Measurements from ENCODE around the gene ZNRF1. TPM values are rescaled to one million over a fixed set of nuclear protein-coding genes. Genes with fewer than 3 reads are reported as not detected.
A peak's percentile ranks its signal among the peaks of the same experiment; 100 is the strongest.

ZNRF1 gene
- total RNA-seq, 2 donors from 2014 or later: 15.3 to 19.8 TPM

DNA sequence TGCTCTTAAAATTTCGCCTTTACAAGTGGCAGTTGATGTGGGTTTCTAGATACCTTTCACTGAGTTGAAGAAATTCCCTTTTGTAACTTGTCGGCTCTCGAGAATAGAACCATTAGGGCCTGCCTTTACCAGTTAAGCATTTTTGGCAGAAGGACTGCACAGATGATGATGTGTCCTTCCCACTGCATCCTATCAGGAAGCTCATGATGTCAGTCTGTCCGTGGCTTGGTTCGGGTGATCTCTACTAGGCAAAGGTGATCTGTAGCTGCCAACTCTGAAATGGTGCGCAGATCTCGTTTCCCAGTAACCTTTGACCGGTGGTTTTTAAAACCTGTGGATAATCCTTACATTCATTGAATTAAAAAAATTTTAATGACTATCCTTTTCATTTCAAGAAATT is 49.7 kb downstream of the ZNRF1 start:
- H3K4me3 ChIP-seq: no peak overlapping the region
- no peak for DNase-seq (ENCODE audit: low spot score)
- H3K27me3 ChIP-seq: no peaks in the 10 kb centered on the region
- no peaks in the 10 kb centered on the region for H3K36me3 ChIP-seq
- H3K4me1 ChIP-seq: peaks cover 0 to 52% of the 10 kb centered on the region in 2 donors
- no peak for TF ChIP-seq CTCF (IDR thresholded peaks at IDR 0.05)
- H3K9me3 ChIP-seq: no peaks in the 10 kb centered on the region
- peak overlapping the region; percentile 38 to 42 for H3K27ac ChIP-seq

DNA sequence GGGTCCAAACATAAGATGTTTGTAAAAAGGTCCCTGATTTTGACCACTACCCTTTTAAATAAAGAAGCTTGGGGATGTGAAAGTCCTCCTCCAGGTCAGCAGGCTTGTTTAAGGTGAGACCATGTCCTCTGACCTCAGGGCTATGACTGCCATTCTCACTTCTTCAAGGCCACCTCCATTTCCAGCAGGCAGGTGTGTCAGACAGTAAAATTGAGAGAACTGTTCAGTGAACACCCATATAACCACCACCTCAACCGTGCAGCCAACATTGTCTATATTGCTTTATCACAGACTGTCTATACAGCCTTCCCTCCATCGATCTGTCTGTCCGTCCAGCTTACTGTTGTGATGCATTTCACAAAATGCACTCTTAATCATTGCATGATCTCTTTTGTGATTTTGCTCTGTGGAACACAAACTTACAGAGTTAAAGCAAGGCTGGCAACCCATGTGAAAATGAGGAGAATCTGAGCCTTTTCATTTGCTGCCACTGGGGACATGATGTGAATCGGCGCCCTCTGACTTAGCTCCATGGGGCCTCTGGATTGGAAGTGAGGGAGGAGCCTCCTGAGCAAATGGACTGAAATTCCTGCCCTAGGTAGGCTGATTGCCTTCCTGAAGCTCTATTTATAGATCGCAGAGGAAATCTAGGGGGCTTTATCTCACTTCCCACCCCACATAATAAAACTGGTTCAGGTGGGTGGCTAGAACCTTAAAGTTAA is 53.8 kb downstream of the ZNRF1 start:
- no peak for DNase-seq (ENCODE audit: low spot score)
- Histone ChIP-seq H3K27me3 (no peaks in the 10 kb centered on the region), H3K9me3 (no peaks in the 10 kb centered on the region), H3K27ac (no peak overlapping the region), H3K36me3 (no peaks in the 10 kb centered on the region), H3K4me3 (no peak overlapping the region), H3K4me1 (peaks cover 0 to 38% of the 10 kb centered on the region in 2 donors)
- no peak for TF ChIP-seq CTCF (IDR thresholded peaks at IDR 0.05)

GRCh38 chr16:75053791-75054555 is 55.1 kb downstream of the ZNRF1 start:
- Histone ChIP-seq H3K9me3 (no peaks in the 10 kb centered on the region), H3K4me1 (peaks cover 0 to 25% of the 10 kb centered on the region in 2 donors), H3K36me3 (no peaks in the 10 kb centered on the region), H3K4me3 (no peak overlapping the region), H3K27me3 (no peaks in the 10 kb centered on the region), H3K27ac (peak overlapping the region; percentile 29 to 49)
- TF ChIP-seq CTCF (IDR thresholded peaks at IDR 0.05): no peak
- DNase-seq (ENCODE audit: low spot score): peak; percentile 68

DNA sequence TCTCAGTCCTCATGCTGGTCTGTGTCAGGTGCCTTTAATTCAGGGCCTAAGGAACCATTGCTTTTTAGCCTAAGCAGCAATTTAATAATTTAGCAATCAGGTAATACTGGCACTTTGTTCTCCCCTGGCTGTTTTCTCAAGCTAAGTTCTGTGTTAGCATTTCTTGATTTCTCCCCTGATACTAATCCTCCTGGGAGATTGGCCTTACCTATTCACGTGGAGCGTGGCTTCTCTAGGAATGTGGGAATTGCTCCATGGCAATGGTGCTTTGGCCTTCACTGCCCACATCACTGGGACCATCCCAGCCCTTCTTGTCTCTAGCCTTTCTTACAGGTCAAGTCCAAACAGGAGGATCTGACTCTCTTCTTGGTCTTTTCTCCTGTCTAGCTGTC is 55.7 kb downstream of the ZNRF1 start:
- Histone ChIP-seq H3K27me3 (no peaks in the 10 kb centered on the region), H3K36me3 (no peaks in the 10 kb centered on the region), H3K9me3 (no peaks in the 10 kb centered on the region), H3K4me1 (peaks cover 0 to 25% of the 10 kb centered on the region in 2 donors), H3K27ac (peak overlapping the region; percentile 29 to 49), H3K4me3 (no peak overlapping the region)
- DNase-seq (ENCODE audit: low spot score): no peak
- no peak for TF ChIP-seq CTCF (IDR thresholded peaks at IDR 0.05)

DNA sequence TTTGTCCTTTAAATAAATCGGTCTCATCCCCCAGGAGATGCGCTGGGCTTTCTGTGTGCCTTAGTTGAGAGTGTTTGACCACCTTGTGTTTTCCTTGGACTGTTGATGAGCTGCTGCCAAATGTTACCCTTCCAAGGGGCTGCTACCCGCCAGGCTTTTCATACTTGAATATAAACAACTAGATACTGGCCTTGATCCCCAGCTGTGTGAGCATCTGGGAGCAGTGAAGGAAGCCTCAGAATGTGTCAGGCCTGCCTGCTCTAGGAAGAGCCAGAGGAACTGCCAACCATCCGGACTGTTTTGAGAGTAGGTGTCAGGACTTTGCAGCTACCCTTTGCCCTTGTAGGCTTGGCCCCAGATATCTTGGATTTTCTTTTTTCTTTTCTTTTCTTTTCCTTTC is 60.0 kb downstream of the ZNRF1 start:
- H3K36me3 ChIP-seq: no peaks in the 10 kb centered on the region
- peaks cover 0 to 36% of the 10 kb centered on the region in 2 donors for H3K4me1 ChIP-seq
- no peak overlapping the region for H3K4me3 ChIP-seq
- H3K27ac ChIP-seq: no peak overlapping the region
- no peaks in the 10 kb centered on the region for H3K9me3 ChIP-seq
- no peak for DNase-seq (ENCODE audit: low spot score)
- H3K27me3 ChIP-seq: no peaks in the 10 kb centered on the region
- no peak for TF ChIP-seq CTCF (IDR thresholded peaks at IDR 0.05)

All from right atrium auricular region (tissue), 2 donors.